MG63 (cell line): ENCODE measurements around the gene CHMP1A. TPM values are rescaled to one million over a fixed set of nuclear protein-coding genes. Genes with fewer than 3 reads are reported as not detected.

Source experiments
- DNase-seq: peaks from one replicate; pipeline ENCODE4 v3.0.0-alpha.2; 2020
- H3K27me3 ChIP-seq: fragments of 250-450 bp; sonication (Bioruptor Pico); 2 replicates; pipeline ENCODE4 v1.5.1; 2020; ENCODE audit warnings: mild to moderate bottlenecking, moderate library complexity
- H3K36me3 ChIP-seq: fragments of 250-450 bp; sonication (Bioruptor Pico); 2 replicates; pipeline ENCODE4 v1.5.1; 2020; ENCODE audit warnings: mild to moderate bottlenecking, moderate library complexity
- H3K4me3 ChIP-seq: fragments of 250-450 bp; sonication (Bioruptor Pico); 2 replicates; pipeline ENCODE4 v1.5.1; 2020; ENCODE audit warnings: mild to moderate bottlenecking, moderate library complexity
- H3K9me3 ChIP-seq: fragments of 250-450 bp; sonication (Bioruptor Pico); 2 replicates; pipeline ENCODE4 v1.5.1; 2020; ENCODE audit warnings: mild to moderate bottlenecking, moderate library complexity
- total RNA-seq: library from RNA; depleted of rRNA; stranded (reverse); fragments of >200 nt; shearing (Covaris generic); gene quantifications from 2 replicates; pipeline ENCODE4 v1.2.3, GENCODE V29; 2014; ENCODE audit warnings: low replicate concordance

CHMP1A gene
- total RNA-seq, 1 experiment from 2014 or later: 83.9 TPM

DNA sequence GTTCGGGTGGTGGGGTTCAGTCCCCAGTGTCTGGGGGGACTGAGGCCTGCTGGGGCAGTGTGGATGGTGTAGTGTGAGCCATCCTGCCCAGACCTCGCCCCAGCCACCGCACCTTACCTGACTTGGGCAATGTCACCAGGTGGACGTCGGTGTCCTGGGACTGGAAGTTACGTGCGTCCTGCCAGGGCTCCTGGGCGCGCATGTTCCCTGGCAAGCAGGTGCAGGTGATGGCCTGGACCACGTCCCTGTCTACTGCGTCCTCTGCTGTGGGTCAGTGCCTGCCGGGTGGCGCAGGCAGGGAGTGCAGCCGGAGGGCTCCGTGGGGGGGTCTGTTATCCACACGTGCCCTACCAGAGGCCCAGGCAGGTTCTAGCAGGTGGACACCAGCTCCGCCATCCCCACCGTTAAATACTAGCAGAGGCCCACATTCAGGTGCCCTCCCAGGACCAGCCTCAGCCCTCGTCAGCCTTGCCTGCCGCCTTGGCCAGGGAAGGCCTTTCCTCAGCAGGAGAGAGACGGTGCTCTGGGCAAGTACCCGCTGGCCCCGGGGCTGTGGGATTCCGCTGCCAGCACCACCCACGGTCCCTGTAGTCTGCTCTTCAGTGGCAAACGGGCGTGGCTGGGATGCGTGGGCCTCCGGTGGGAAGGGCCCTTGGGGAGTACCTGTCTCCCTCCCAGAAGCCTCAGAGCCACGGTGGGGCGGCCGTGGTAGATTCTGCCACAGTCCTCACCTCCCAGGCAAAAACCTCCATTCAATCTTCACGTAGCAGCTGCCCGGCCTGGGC, 52.1 kb downstream of the CHMP1A start:
- no peak overlapping the region for H3K4me3 ChIP-seq
- no peaks in the 10 kb centered on the region for H3K27me3 ChIP-seq
- no peaks in the 10 kb centered on the region for H3K9me3 ChIP-seq
- no peak for DNase-seq
- no peaks in the 10 kb centered on the region for H3K36me3 ChIP-seq

- no peak for DNase-seq
- no peak overlapping the region for H3K4me3 ChIP-seq
- H3K27me3 ChIP-seq: no peaks in the 10 kb centered on the region
- H3K36me3 ChIP-seq: no peaks in the 10 kb centered on the region
- no peaks in the 10 kb centered on the region for H3K9me3 ChIP-seq
These were observed 52.7 kb downstream of the CHMP1A start for GRCh38 chr16:89604764-89605163.

DNA sequence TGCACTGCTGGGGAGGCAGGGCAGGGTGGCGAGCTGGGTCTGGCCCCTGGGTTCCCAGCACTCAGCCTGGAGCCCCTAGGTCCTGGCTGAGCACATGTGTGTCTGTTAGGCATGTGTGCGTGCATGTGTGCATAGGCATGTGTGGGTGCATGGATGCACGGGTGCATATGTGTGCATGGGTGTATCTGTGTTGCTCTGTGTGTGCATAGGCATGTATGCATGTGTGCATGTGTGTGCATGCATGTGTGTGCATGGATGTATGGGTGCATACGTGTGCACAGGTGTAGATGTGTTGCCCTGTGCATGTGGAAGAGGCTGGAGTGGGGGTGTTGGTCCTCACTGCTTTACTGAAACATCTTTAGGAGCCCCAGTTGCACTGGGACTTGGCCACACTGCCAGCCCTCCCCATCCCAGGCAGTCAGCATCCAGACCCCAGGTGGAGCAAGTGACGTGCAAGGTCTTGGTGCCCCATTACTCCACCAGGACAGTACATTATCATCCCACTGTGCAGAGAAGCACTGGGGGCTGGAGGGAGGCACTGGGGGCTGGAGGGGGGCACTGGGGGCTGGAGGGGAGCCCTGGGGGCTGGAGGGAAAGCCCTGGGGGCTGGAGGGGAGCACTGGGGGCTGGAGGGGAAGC, 54.4 kb downstream of the CHMP1A start:
- Histone ChIP-seq H3K4me3 (no peak overlapping the region), H3K9me3 (no peaks in the 10 kb centered on the region), H3K36me3 (no peaks in the 10 kb centered on the region), H3K27me3 (no peaks in the 10 kb centered on the region)
- DNase-seq: no peak

DNA sequence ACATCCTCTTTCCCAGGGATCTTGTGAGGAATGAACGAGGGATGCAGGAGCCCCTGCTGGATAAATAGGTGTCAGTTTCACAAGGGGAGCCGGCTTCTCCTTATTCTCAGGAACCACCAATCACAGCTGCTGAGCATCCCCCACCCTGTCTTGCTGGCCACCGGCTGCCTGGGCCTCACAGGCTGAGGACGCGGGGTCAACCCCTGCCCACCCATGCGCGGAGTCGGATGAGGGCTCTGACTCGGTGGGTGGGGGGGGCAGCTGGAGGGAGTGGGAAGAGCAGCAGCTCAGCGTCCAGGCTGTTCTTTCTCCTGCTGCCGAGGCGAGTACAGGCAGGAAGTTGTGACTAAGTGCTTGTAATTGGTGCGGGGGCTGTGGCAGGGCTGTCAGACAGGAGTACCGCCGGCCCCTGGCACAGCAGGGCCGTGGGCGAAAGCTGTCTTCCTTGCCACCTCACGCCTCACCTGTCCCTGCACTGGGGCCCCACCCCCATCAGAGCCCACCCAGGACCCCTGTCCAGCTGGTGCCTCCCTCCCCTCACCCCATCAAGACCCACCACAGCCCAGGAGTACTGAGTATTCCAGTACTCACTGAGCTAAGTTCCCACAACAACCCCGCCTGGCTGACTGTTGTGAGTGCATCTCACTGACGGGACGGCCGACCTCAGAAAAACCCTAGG, 55.1 kb downstream of the CHMP1A start:
- no peaks in the 10 kb centered on the region for H3K9me3 ChIP-seq
- no peak overlapping the region for H3K4me3 ChIP-seq
- DNase-seq: peak; percentile 88
- H3K27me3 ChIP-seq: no peaks in the 10 kb centered on the region
- H3K36me3 ChIP-seq: no peaks in the 10 kb centered on the region

DNA sequence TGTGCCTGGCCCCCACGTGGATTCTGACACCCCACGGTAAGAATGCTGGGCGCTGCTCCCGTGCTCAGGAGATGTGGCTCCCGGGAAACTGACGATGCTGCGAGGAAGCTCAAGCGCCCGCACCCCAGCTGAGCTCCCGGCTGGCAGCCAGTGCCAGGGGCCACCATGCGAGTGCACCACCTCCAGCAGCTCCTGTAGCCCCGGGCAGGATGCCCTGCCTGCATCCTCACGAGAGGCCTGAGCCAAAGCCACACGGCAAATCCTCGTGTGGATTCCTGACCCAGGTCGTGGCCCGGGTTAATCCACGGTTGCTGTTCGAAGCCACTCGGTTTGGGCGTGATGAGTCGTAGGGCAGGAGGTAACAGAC, 55.6 kb downstream of the CHMP1A start:
- Histone ChIP-seq H3K4me3 (no peak overlapping the region), H3K9me3 (no peaks in the 10 kb centered on the region), H3K27me3 (no peaks in the 10 kb centered on the region), H3K36me3 (no peaks in the 10 kb centered on the region)
- DNase-seq: peak; percentile 63

GRCh38 chr16:89600956-89601355, 56.6 kb downstream of the CHMP1A start:
- no peaks in the 10 kb centered on the region for H3K27me3 ChIP-seq
- H3K36me3 ChIP-seq: no peaks in the 10 kb centered on the region
- no peak overlapping the region for H3K4me3 ChIP-seq
- H3K9me3 ChIP-seq: no peaks in the 10 kb centered on the region
- no peak for DNase-seq

DNA sequence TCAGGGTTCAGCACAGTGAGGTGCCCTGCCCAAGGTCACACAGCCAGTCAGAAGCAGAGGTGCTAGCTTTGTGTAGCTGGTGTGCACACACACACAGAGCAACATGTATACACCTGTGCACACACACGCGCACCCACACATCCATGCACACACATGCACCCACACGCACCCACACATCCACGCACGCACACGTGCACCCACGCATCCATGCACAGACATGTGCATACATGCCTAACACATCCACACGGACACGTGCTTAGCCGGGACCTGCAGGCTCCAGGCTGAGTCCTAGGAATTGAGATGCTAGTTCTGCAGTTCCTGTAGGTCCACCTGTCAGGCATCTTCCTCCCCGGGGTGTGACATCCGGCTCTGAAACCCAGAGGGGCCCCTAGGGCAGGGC, 57.1 kb downstream of the CHMP1A start:
- DNase-seq: no peak
- no peaks in the 10 kb centered on the region for H3K9me3 ChIP-seq
- no peak overlapping the region for H3K4me3 ChIP-seq
- no peaks in the 10 kb centered on the region for H3K36me3 ChIP-seq
- H3K27me3 ChIP-seq: no peaks in the 10 kb centered on the region

DNA sequence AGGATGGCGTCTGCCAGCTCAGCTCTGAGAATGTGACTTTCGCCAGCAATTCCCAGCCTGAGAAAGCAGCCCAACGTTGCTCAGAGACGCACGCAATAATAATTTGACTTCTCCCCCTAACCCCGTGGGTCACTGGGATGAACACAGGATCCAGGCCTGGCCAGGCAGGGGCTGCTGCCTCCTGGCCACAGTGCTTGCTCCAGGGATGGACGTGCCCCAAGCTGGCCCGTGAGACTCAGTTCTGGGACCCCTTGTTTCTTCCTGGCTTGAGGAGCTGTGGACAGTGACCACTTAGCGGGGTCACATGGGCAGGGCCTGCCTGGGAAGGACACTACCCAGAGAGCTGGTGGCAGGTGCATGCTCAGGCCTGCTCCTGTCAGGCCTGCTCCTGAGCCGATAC, 57.6 kb downstream of the CHMP1A start:
- Histone ChIP-seq H3K9me3 (no peaks in the 10 kb centered on the region), H3K4me3 (no peak overlapping the region), H3K27me3 (no peaks in the 10 kb centered on the region), H3K36me3 (no peaks in the 10 kb centered on the region)
- no peak for DNase-seq

- peak; percentile 46 for DNase-seq
- H3K36me3 ChIP-seq: no peaks in the 10 kb centered on the region
- no peaks in the 10 kb centered on the region for H3K9me3 ChIP-seq
- no peak overlapping the region for H3K4me3 ChIP-seq
- H3K27me3 ChIP-seq: no peaks in the 10 kb centered on the region
These were observed 58.1 kb downstream of the CHMP1A start for GRCh38 chr16:89599451-89599858.

DNA sequence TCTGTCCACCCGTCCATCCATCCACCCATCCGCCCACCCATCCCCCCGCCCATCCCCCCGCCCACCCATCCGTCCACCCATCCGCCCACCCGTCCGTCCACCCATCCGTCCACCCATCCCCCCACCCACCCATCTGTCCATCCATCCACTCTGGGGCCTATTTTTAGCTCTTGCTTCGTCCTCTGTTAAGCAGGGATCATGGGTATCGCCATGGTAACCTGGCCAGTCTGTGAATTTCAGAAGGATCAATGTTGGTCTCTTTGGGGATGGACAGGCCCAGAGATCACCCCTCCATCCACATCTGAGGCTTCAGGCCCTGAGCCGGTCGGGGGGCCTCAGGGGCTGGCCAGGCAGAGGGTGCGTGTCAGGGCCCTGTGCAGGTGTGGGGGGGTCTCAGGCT, 59.3 kb downstream of the CHMP1A start:
- DNase-seq: peak; percentile 27

DNA sequence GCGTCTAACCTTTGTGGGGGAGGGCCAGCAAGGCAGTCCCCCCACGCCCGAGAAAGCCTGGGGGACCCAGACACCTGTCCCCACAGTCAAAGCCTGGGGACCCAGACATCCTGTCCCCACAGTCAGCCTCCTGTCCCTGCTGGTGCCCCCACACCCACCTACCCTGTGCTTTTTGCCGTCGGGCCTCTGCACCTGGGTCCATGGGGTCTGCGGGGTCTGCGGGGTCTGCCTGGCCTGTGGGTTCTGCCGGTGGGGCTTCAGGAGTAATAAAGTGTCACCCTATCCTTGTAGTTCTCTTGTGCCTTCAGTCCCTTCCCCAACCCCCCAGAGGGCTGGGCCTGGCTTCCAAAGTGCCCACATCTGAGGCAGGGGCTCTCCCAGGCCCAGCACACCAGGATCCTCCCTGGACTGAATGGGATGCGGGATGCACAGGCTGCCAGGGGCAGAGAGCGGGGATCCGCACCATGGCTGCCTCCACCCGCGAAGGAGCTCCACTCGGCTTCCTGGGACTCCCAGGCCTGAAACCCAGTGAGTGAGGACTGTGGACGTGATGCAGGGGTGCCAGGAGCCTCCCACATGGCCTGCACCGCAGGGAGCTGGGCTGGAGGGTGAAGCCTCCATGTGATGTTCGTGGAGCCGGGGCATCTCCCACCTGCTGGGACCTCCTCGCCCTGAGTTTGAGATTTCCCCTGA, 60.4 kb downstream of the CHMP1A start:
- Histone ChIP-seq H3K9me3 (no peaks in the 10 kb centered on the region), H3K4me3 (no peak overlapping the region), H3K36me3 (no peaks in the 10 kb centered on the region), H3K27me3 (no peaks in the 10 kb centered on the region)
- DNase-seq: peak; percentile 32

More for the DNA sequence above, 59.3 kb downstream of the CHMP1A start:
- H3K9me3 ChIP-seq: no peaks in the 10 kb centered on the region
- no peak overlapping the region for H3K4me3 ChIP-seq
- no peaks in the 10 kb centered on the region for H3K27me3 ChIP-seq
- no peaks in the 10 kb centered on the region for H3K36me3 ChIP-seq

GRCh38 chr16:89596061-89596689, 61.3 kb downstream of the CHMP1A start:
- H3K27me3 ChIP-seq: no peaks in the 10 kb centered on the region
- H3K36me3 ChIP-seq: no peaks in the 10 kb centered on the region
- DNase-seq: no peak

DNA sequence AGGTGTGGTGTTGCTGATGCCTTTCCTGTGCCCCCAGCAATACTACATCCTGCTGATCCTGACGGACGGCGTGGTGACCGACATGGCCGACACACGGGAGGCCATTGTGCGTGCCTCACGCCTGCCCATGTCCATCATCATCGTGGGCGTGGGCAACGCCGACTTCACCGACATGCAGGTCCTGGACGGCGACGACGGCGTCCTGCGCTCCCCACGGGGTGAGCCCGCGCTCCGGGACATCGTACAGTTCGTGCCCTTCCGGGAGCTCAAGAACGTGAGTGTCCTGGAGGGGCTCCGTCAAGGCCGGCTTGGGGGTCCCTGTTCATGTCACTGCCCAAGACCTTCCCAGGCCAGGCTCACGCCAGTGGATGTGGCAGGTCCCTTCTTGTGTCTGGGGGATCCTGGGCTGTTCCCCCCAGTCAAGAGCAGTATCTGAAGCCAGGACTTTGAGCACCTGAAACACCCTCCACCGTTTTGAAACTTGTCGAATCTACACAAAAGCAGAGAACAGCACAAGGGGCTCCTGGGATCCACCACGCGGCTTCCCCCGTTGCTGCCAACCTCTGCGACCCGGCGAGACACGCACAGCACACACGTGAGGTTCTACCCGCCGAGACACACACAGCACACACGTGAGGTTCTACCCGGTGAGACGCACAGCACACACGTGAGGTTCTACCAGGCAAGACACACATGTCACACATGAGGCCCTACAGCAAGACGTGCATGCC, 62.0 kb downstream of the CHMP1A start:
- Histone ChIP-seq H3K36me3 (no peaks in the 10 kb centered on the region), H3K4me3 (no peak overlapping the region), H3K27me3 (no peaks in the 10 kb centered on the region), H3K9me3 (no peaks in the 10 kb centered on the region)
- DNase-seq: no peak

More at GRCh38 chr16:89596061-89596689, 61.3 kb downstream of the CHMP1A start:
- Histone ChIP-seq H3K4me3 (no peak overlapping the region), H3K9me3 (no peaks in the 10 kb centered on the region)
